ENCODE data around the gene TRAPPC5. TPM values are rescaled to one million over a fixed set of nuclear protein-coding genes. Genes with fewer than 3 reads are reported as not detected.

The TRAPPC5 gene
- total RNA-seq, 1 donor from 2014 or later: 110 TPM

DNA sequence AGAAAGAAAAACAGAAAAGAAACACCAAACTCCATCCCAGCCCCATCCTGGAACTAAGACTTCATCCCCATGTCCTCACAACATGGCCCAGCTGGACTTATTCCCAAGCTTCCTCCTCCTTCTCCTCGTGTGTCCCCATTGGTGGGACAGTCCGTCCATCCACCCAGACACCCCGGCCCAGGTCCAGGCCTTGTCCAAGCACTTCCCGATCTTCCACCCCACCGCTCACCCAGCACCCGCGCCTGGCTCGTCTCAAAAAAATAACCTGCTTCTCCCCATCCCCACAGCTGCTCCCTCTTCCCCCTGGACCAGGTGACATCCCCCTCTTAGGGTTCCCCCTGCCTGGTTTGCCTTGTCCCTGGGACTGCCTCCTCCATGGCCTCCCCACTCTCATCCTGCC is 22.7 kb downstream of the TRAPPC5 start:
- no peak for FAIRE-seq
- DNase-seq (ENCODE audit: low read depth): no peak
- Histone ChIP-seq H3K9ac (ENCODE audit: low read length) (no peak overlapping the region), H3K27me3 (ENCODE audit: insufficient read depth, low read length) (no peaks in the 10 kb centered on the region), H4K20me1 (ENCODE audit: insufficient read depth, low read length) (no peaks in the 10 kb centered on the region), H3K4me1 (ENCODE audit: insufficient read depth, low read length) (no peaks in the 10 kb centered on the region), H3K4me2 (ENCODE audit: low read length) (no peak overlapping the region), H3K36me3 (ENCODE audit: insufficient read depth, low read length) (no peaks in the 10 kb centered on the region), H3K79me2 (ENCODE audit: insufficient read depth, low read length) (no peaks in the 10 kb centered on the region), H3K4me3 (ENCODE audit: insufficient read depth, low read depth, low read length) (no peak overlapping the region), H3K27ac (ENCODE audit: low read depth, low read length) (no peak overlapping the region), H3K9me3 (ENCODE audit: insufficient read depth, low read depth, low read length) (no peaks in the 10 kb centered on the region), H2AFZ (ENCODE audit: low read depth, low read length) (no peak overlapping the region)
- no peak overlapping the region for H3K4me3 Mint-ChIP-seq (ENCODE audit: unreplicated experiment)
- no peaks in the 10 kb centered on the region for H3K36me3 Mint-ChIP-seq (ENCODE audit: low read depth, unreplicated experiment)
- no peaks in the 10 kb centered on the region for H3K4me1 Mint-ChIP-seq (ENCODE audit: low read depth, unreplicated experiment)
- H3K27ac Mint-ChIP-seq (ENCODE audit: unreplicated experiment): no peak overlapping the region
- peaks cover 48% of the 10 kb centered on the region for H3K27me3 Mint-ChIP-seq (ENCODE audit: low read depth, unreplicated experiment)
- TF ChIP-seq, protein P1, sequence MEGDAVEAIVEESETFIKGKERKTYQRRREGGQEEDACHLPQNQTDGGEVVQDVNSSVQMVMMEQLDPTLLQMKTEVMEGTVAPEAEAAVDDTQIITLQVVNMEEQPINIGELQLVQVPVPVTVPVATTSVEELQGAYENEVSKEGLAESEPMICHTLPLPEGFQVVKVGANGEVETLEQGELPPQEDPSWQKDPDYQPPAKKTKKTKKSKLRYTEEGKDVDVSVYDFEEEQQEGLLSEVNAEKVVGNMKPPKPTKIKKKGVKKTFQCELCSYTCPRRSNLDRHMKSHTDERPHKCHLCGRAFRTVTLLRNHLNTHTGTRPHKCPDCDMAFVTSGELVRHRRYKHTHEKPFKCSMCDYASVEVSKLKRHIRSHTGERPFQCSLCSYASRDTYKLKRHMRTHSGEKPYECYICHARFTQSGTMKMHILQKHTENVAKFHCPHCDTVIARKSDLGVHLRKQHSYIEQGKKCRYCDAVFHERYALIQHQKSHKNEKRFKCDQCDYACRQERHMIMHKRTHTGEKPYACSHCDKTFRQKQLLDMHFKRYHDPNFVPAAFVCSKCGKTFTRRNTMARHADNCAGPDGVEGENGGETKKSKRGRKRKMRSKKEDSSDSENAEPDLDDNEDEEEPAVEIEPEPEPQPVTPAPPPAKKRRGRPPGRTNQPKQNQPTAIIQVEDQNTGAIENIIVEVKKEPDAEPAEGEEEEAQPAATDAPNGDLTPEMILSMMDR (IDR thresholded peaks at IDR 0.05; ENCODE audit: insufficient read depth, low read depth, low read length): no peak
- no peak for TF ChIP-seq EZH2 (IDR thresholded peaks at IDR 0.05; ENCODE audit: insufficient read depth, low read length)
- no peaks in the 10 kb centered on the region for H3K9me3 Mint-ChIP-seq (ENCODE audit: unreplicated experiment)

DNA sequence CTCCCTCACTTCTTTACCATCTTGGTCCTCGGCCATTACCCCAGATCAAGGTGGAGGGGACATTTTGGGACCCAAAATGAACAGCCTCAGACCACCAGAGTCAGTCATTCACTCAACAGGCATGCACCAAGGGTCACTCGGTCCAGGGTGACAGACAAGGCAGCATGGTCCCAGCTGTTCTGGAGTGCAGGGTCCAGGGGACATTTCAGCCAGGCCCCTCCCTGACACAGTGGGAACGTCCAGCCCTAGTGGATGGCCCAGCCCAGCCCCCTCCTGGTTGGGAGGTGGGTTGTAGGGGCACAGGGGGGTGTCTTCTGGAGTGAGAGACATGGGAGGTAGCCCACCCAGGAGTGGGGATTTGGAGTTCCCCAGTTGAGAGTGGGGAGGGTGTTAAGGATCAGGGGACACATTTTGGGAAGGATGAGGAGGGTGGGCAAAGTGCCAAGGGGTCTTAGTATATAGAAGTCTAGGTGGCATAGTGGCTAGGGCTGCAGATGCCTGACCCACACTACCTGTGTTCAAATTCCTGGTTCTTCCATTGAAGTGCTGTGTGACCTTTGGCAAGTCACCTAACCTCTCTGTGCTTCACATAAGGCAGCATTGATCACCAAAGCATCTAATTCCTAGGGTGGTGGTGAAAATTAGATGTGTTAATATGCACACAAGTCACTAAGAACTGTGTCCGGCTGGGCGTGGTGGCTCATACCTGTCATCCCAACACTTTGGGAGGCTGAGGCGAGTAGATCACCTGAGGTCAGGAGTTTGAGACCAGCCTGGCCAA is 23.8 kb downstream of the TRAPPC5 start:
- H3K4me2 ChIP-seq (ENCODE audit: low read length): no peak overlapping the region
- H3K4me1 ChIP-seq (ENCODE audit: insufficient read depth, low read length): no peaks in the 10 kb centered on the region
- no peaks in the 10 kb centered on the region for H3K9me3 ChIP-seq (ENCODE audit: insufficient read depth, low read depth, low read length)
- no peaks in the 10 kb centered on the region for H3K36me3 ChIP-seq (ENCODE audit: insufficient read depth, low read length)
- TF ChIP-seq, protein P1 (IDR thresholded peaks at IDR 0.05; ENCODE audit: insufficient read depth, low read depth, low read length): no peak
- no peak for TF ChIP-seq EZH2 (IDR thresholded peaks at IDR 0.05; ENCODE audit: insufficient read depth, low read length)
- FAIRE-seq: no peak
- Mint-ChIP-seq H3K4me3 (ENCODE audit: unreplicated experiment) (no peak overlapping the region), H3K27ac (ENCODE audit: unreplicated experiment) (no peak overlapping the region), H3K36me3 (ENCODE audit: low read depth, unreplicated experiment) (no peaks in the 10 kb centered on the region), H3K9me3 (ENCODE audit: unreplicated experiment) (no peaks in the 10 kb centered on the region), H3K4me1 (ENCODE audit: low read depth, unreplicated experiment) (no peaks in the 10 kb centered on the region), H3K27me3 (ENCODE audit: low read depth, unreplicated experiment) (peaks cover 45% of the 10 kb centered on the region)
- H3K4me3 ChIP-seq (ENCODE audit: insufficient read depth, low read depth, low read length): no peak overlapping the region
- H2AFZ ChIP-seq (ENCODE audit: low read depth, low read length): no peak overlapping the region
- no peak for DNase-seq (ENCODE audit: low read depth)
- H3K79me2 ChIP-seq (ENCODE audit: insufficient read depth, low read length): no peaks in the 10 kb centered on the region
- no peak overlapping the region for H3K27ac ChIP-seq (ENCODE audit: low read depth, low read length)
- H4K20me1 ChIP-seq (ENCODE audit: insufficient read depth, low read length): no peaks in the 10 kb centered on the region
- H3K27me3 ChIP-seq (ENCODE audit: insufficient read depth, low read length): no peaks in the 10 kb centered on the region
- H3K9ac ChIP-seq (ENCODE audit: low read length): no peak overlapping the region
